Glomerular endothelial cell (primary cell): ENCODE measurements around the gene NCK2. TPM values are rescaled to one million over a fixed set of nuclear protein-coding genes. Genes with fewer than 3 reads are reported as not detected.

Source experiments
- DNase-seq: peaks from one replicate; pipeline ENCODE4 v3.0.0-alpha.2; 2011; ENCODE audit warnings: low read depth, low spot score; ENCODE audit errors: extremely low read depth
- total RNA-seq: library from RNA; depleted of rRNA; stranded (reverse); fragments of >200 nt; gene quantifications from 2 replicates; pipeline ENCODE4 v1.2.3, GENCODE V29; 2015

The NCK2 gene
- total RNA-seq, 1 donor from 2014 or later = 44.5 TPM

GRCh38 chr2:105866216-105867185, 121.8 kb downstream of the NCK2 start:
- DNase-seq = no peak

GRCh38 chr2:105867587-105867986, 122.9 kb downstream of the NCK2 start:
- DNase-seq = no peak

GRCh38 chr2:105868060-105868459, 123.3 kb downstream of the NCK2 start:
- DNase-seq = no peak

- DNase-seq = no peak
Observed at GRCh38 chr2:105869341-105869740, 124.6 kb downstream of the NCK2 start.

DNA sequence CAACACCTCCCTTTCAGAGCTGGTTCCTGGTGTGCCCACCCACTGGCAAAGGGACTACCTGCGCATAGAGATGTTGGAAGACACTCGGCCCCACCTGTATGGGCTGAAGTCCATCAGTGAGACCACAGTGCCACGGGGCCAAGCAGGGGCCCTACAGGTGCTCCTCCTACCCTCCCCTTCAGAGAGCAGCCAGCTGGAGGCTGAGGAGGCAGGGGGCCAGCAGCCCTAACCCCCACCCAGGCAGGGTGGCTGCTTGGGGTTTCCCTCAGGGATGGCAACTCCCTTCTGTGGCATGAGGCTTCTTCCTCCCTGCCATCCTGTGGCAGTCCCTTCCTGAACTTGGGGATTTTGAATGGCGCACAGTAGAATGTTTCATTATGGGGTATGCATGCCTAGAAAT, 125.3 kb downstream of the NCK2 start:
- no peak for DNase-seq

GRCh38 chr2:105870858-105871257, 126.1 kb downstream of the NCK2 start:
- DNase-seq = no peak

- no peak for DNase-seq
Observed at GRCh38 chr2:105872142-105872728, 127.5 kb downstream of the NCK2 start.

DNA sequence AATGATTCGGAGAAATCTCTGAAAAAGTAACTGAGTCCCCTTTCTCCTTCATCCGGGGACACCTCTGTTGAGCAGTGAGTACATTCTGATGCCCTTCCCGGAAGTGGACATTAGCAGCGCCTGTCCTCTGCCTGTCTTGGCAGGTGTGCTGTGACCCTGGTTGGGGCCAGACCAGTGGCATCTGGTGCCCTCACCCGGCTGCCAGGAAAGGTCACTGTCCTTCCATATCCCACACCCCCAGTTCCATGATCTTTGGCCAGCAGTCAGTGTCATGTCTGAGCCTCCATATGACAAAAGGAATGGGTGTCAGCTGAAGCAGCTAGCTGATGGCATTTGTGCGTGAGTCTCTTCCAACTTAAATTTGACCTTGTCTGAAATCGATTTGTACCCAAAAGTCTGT, 128.1 kb downstream of the NCK2 start:
- DNase-seq = no peak

DNA sequence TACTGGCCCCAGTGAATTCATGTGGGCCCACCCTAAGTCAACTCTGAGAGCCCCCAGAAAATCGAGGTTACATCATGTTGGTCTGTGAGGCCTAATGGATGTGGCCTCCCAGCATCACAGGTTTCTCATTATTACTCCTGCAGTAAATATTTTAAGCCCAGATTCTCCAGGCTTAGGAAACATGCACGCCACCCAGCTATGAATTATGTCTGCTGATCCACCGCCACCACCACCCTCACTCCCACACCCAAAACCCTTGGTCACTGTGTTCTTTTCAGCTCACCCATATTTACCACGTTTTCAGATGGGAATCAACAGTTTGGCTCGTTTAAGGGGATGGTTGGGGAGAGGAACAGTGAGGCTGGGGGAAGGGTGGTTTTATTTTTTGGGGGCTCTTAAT, 128.6 kb downstream of the NCK2 start:
- DNase-seq = no peak

DNA sequence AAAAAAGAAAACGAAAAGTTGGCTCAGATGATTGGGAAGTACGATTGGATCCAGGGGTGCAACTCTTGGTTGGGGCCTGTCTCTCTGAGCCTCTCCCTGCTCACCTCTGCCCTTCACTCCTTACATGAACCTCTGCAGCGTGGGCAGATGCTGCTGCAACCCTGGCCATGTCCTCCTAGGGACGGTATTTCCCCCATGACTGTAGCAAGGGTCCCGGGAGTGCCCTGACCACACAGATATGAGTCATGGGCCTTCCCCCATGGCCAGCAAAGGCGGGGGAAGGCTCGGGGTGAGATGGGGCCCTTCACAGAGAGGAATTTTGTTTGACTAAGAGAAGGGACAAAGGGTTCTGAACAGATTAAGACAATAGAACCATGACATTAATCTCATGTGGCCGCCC, 129.0 kb downstream of the NCK2 start:
- DNase-seq = no peak

GRCh38 chr2:105874466-105874865, 129.8 kb downstream of the NCK2 start:
- no peak for DNase-seq

GRCh38 chr2:105875241-105875640, 130.5 kb downstream of the NCK2 start:
- no peak for DNase-seq

- no peak for DNase-seq
Observed at GRCh38 chr2:105876191-105876590, 131.5 kb downstream of the NCK2 start.

GRCh38 chr2:105877945-105878344, 133.2 kb downstream of the NCK2 start:
- no peak for DNase-seq

DNA sequence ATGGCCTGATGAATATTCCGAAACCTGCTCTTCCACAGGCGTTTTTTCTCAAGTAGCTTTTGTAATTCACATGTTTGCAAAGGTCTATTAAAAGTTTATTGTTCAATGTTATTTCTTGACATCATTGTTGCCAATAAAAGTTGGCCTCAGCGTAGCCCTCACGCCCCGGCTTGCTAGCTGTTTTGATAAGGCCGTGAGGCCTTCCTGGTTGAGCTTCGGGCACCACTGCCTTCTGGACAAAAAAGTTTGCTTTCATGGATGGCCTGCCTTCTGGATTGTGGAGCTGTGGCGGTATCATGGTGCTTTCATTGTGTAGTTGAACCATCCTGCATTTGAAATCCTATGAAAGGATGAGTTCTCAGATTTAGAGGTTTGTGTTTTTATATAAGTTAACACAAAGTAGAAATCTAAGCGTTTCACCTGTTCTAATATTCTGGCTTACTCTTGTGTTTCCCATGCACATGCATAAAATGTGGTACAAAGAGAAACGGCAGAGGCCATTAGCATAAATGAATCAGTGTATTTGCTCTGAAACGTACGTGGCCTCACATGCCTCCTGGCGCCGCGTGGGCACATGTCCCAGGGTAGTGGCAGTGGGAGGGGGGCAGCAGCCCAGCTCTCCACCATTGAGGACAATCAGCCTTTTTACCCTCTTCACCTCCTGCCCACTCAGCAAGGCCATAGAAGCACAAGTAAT, 134.5 kb downstream of the NCK2 start:
- no peak for DNase-seq

- no peak for DNase-seq
Observed at GRCh38 chr2:105879803-105880300, 135.1 kb downstream of the NCK2 start.

GRCh38 chr2:105880637-105881036, 135.9 kb downstream of the NCK2 start:
- DNase-seq = no peak

GRCh38 chr2:105881286-105882136, 136.8 kb downstream of the NCK2 start:
- DNase-seq = no peak

DNA sequence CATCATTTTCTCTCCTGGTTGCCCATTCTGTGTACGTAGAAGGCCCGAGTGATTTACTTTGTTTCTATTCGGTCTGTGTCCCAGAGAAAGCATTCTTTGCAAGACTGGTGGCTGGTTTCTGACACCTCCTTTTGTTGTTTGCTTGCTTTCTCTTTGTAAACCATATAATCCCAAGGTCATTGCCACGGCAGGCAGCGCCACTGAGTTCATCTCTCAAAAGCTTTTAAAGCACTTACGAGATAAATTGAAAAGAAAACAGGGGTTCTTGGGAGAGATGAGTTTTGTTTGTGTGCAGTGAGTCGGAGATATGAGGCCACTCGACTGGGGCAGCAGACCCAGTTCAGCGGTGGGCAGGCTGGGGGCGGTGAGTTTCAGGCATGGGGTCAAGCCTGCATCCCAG, 137.6 kb downstream of the NCK2 start:
- DNase-seq = no peak

DNA sequence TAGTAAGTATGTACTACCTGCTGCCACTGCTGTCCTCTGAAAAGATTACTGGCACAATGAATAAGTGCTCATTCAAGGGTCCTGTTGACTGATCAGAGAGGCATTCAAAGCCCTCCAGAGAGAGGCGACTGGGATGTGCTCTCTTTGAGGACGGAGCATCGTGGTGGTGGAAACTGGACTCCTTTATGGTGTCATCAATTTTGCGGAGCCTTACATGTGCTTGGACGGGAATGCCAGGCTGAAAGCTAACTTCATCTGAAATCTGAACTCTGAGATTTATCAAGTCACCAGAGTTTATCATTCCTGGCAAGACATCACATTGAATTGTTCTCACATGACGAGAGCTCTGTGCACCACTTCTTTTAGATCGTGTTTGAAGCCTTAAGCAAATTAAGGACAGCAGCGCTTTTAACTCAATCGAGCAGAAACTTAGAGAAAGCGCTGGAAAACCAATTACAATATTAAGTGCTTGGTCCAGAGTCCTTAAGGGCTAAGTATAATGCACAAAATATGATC, 138.3 kb downstream of the NCK2 start:
- no peak for DNase-seq
